ENCODE data around the gene EIF4E3. TPM values are rescaled to one million over a fixed set of nuclear protein-coding genes. Genes with fewer than 3 reads are reported as not detected.

Gene EIF4E3
- total RNA-seq, 1 donor: 2.9 TPM

DNA sequence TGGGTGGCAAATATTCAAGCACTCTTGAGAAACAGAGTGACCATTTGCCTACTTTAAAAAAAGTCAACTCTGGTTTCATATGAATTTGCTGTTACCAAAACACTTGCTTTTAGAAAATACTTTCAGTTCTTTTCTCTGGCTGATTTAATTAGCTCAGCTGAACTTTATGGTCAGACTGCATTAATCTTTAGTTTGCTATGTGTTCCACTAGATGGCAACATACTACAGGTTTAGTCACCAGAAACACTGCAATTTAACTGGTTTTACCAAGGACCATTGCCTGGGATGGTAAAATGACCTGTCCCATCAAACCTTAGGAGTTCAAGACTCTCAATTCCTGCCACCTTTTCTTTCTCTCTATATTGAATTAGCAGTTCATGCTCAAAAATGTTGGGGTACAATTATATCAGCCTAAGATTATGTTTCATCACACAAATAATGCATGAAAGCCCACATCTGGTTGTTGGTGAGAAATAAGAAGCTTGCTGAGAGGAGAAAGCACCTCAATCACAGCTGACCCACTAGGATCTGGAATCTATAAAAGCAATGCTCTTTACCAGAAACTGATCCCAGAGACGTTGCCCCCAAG is 14.2 kb downstream of the EIF4E3 start:
- no peak overlapping the region for H3K4me2 ChIP-seq (ENCODE audit: insufficient read depth, low read length)
- H2AFZ ChIP-seq (ENCODE audit: low read length): no peak overlapping the region
- H3K27me3 ChIP-seq (ENCODE audit: insufficient read depth, low read length): peaks cover 15% of the 10 kb centered on the region
- H3K27ac ChIP-seq (ENCODE audit: low read depth, low read length): no peak overlapping the region
- no peaks in the 10 kb centered on the region for H3K9me3 ChIP-seq (ENCODE audit: low read depth, low read length)
- H3K36me3 ChIP-seq (ENCODE audit: insufficient read depth, low read length): no peaks in the 10 kb centered on the region
- peak; percentile 73 for DNase-seq (ENCODE audit: insufficient read length, low spot score, missing footprints)
- H3K4me1 ChIP-seq (ENCODE audit: insufficient read depth, low read length): no peaks in the 10 kb centered on the region
- TF ChIP-seq, protein P1, sequence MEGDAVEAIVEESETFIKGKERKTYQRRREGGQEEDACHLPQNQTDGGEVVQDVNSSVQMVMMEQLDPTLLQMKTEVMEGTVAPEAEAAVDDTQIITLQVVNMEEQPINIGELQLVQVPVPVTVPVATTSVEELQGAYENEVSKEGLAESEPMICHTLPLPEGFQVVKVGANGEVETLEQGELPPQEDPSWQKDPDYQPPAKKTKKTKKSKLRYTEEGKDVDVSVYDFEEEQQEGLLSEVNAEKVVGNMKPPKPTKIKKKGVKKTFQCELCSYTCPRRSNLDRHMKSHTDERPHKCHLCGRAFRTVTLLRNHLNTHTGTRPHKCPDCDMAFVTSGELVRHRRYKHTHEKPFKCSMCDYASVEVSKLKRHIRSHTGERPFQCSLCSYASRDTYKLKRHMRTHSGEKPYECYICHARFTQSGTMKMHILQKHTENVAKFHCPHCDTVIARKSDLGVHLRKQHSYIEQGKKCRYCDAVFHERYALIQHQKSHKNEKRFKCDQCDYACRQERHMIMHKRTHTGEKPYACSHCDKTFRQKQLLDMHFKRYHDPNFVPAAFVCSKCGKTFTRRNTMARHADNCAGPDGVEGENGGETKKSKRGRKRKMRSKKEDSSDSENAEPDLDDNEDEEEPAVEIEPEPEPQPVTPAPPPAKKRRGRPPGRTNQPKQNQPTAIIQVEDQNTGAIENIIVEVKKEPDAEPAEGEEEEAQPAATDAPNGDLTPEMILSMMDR (IDR thresholded peaks at IDR 0.05; ENCODE audit: extremely low read depth, low read depth, low read length): peak; percentile 65
- no peaks in the 10 kb centered on the region for H4K20me1 ChIP-seq (ENCODE audit: insufficient read depth, low read length)
- no peak overlapping the region for H3K4me3 ChIP-seq (ENCODE audit: insufficient read depth, low read length)
- H3K79me2 ChIP-seq (ENCODE audit: insufficient read depth, low read length): no peaks in the 10 kb centered on the region

- no peaks in the 10 kb centered on the region for H4K20me1 ChIP-seq (ENCODE audit: insufficient read depth, low read length)
- H3K79me2 ChIP-seq (ENCODE audit: insufficient read depth, low read length): no peaks in the 10 kb centered on the region
- no peak for DNase-seq (ENCODE audit: insufficient read length, low spot score, missing footprints)
- H2AFZ ChIP-seq (ENCODE audit: low read length): no peak overlapping the region
- no peaks in the 10 kb centered on the region for H3K36me3 ChIP-seq (ENCODE audit: insufficient read depth, low read length)
- TF ChIP-seq, protein P1 (IDR thresholded peaks at IDR 0.05; ENCODE audit: extremely low read depth, low read depth, low read length): no peak
- H3K4me3 ChIP-seq (ENCODE audit: insufficient read depth, low read length): no peak overlapping the region
- peaks cover 9% of the 10 kb centered on the region for H3K27me3 ChIP-seq (ENCODE audit: insufficient read depth, low read length)
- no peak overlapping the region for H3K27ac ChIP-seq (ENCODE audit: low read depth, low read length)
- H3K9me3 ChIP-seq (ENCODE audit: low read depth, low read length): no peaks in the 10 kb centered on the region
- H3K4me1 ChIP-seq (ENCODE audit: insufficient read depth, low read length): no peaks in the 10 kb centered on the region
- H3K4me2 ChIP-seq (ENCODE audit: insufficient read depth, low read length): no peak overlapping the region
Observed at GRCh38 chr3:71709908-71710511, 15.2 kb downstream of the EIF4E3 start.

DNA sequence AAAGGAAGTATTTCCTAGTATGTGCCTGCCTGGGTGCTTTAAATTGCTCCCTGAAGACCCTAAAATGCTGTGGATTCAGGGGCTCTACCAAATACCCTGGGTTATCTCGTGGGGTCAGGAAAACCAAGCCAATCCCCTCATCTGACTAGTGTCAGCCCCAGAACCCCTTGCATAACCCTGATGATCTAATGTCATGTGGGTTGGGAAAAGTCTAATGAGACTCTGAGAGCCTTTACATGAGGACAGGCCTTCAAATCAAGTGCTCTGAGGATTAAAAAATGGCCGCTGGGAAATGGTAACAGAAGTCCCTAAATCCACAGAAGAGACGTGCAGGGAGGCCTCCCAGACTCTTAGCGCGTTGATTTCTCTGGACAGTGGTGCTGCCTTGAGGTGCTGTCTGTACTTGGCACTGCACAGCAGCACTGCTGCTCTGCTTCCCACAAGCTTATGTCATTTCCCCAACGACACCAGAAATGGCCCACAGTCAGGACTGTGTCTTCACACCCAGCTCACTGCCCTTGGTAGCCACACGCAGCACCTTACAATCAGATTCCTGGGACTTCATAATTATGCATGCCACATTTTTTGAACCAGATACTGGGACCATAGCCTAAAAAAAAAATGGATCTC is 16.6 kb downstream of the EIF4E3 start:
- Histone ChIP-seq H3K4me3 (ENCODE audit: insufficient read depth, low read length) (no peak overlapping the region), H3K4me1 (ENCODE audit: insufficient read depth, low read length) (no peaks in the 10 kb centered on the region), H3K9me3 (ENCODE audit: low read depth, low read length) (no peaks in the 10 kb centered on the region), H3K27me3 (ENCODE audit: insufficient read depth, low read length) (peaks cover 6% of the 10 kb centered on the region), H4K20me1 (ENCODE audit: insufficient read depth, low read length) (no peaks in the 10 kb centered on the region), H2AFZ (ENCODE audit: low read length) (peak overlapping the region; percentile 10), H3K36me3 (ENCODE audit: insufficient read depth, low read length) (no peaks in the 10 kb centered on the region), H3K27ac (ENCODE audit: low read depth, low read length) (no peak overlapping the region), H3K4me2 (ENCODE audit: insufficient read depth, low read length) (no peak overlapping the region), H3K79me2 (ENCODE audit: insufficient read depth, low read length) (no peaks in the 10 kb centered on the region)
- TF ChIP-seq, protein P1 (IDR thresholded peaks at IDR 0.05; ENCODE audit: extremely low read depth, low read depth, low read length): no peak
- no peak for DNase-seq (ENCODE audit: insufficient read length, low spot score, missing footprints)

DNA sequence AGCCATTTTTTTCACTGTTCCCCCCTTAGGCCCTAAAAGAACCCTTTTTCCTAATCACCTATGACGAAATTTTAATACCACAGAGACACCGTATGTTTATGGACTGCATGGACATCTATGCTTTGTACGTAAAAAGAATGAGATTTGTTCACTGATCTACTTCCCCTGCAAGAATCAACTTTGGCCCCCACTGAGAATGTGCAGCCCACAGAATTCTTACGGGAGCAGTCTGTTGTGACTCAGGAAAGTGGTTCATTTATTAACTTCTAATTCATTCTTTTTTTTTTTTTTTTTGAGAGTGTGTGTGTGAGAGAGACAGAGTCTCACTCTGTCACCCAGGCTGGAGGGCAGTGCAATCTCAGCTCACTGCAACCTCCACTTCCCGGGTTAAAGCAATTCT is 17.6 kb downstream of the EIF4E3 start:
- H3K4me2 ChIP-seq (ENCODE audit: insufficient read depth, low read length): no peak overlapping the region
- no peak overlapping the region for H3K4me3 ChIP-seq (ENCODE audit: insufficient read depth, low read length)
- peaks cover 3% of the 10 kb centered on the region for H3K27me3 ChIP-seq (ENCODE audit: insufficient read depth, low read length)
- no peak for DNase-seq (ENCODE audit: insufficient read length, low spot score, missing footprints)
- no peaks in the 10 kb centered on the region for H3K4me1 ChIP-seq (ENCODE audit: insufficient read depth, low read length)
- no peak overlapping the region for H2AFZ ChIP-seq (ENCODE audit: low read length)
- H4K20me1 ChIP-seq (ENCODE audit: insufficient read depth, low read length): no peaks in the 10 kb centered on the region
- H3K36me3 ChIP-seq (ENCODE audit: insufficient read depth, low read length): no peaks in the 10 kb centered on the region
- no peaks in the 10 kb centered on the region for H3K79me2 ChIP-seq (ENCODE audit: insufficient read depth, low read length)
- TF ChIP-seq, protein P1 (IDR thresholded peaks at IDR 0.05; ENCODE audit: extremely low read depth, low read depth, low read length): no peak
- no peak overlapping the region for H3K27ac ChIP-seq (ENCODE audit: low read depth, low read length)
- H3K9me3 ChIP-seq (ENCODE audit: low read depth, low read length): no peaks in the 10 kb centered on the region
